Amniotic epithelial cell (primary cell): ENCODE measurements around the gene FGD5.

Experiments used
- DNase-seq: peaks from one replicate; pipeline ENCODE4 v3.0.0-alpha.2; 2010; ENCODE audit warnings: low read depth

FGD5 gene

GRCh38 chr3:14857506-14857905 lies 38.7 kb downstream of the FGD5 start:
- no peak for DNase-seq

- DNase-seq, result no peak
These were observed 39.3 kb downstream of the FGD5 start for GRCh38 chr3:14858105-14858504.

GRCh38 chr3:14859880-14860279 lies 41.1 kb downstream of the FGD5 start:
- DNase-seq, result no peak

GRCh38 chr3:14861031-14861430 lies 42.3 kb downstream of the FGD5 start:
- no peak for DNase-seq

- DNase-seq, result no peak
These were observed 42.9 kb downstream of the FGD5 start for GRCh38 chr3:14861446-14862302.

GRCh38 chr3:14862303-14862660 lies 43.5 kb downstream of the FGD5 start:
- DNase-seq, result no peak

- no peak for DNase-seq
These were observed 44.0 kb downstream of the FGD5 start for GRCh38 chr3:14862661-14863230.

GRCh38 chr3:14863333-14864100 lies 44.8 kb downstream of the FGD5 start:
- DNase-seq, result no peak

GRCh38 chr3:14864131-14864530 lies 45.4 kb downstream of the FGD5 start:
- no peak for DNase-seq

- DNase-seq, result no peak
These were observed 47.9 kb downstream of the FGD5 start for GRCh38 chr3:14866627-14867026.

- no peak for DNase-seq
These were observed 49.3 kb downstream of the FGD5 start for GRCh38 chr3:14867936-14868570.

GRCh38 chr3:14869917-14870782 lies 51.4 kb downstream of the FGD5 start:
- DNase-seq, result no peak

GRCh38 chr3:14870783-14871060 lies 52.0 kb downstream of the FGD5 start:
- DNase-seq, result no peak

GRCh38 chr3:14871456-14872200 lies 52.9 kb downstream of the FGD5 start:
- no peak for DNase-seq

GRCh38 chr3:14872706-14873105 lies 53.9 kb downstream of the FGD5 start:
- DNase-seq, result peak; percentile 5

- no peak for DNase-seq
These were observed 56.0 kb downstream of the FGD5 start for GRCh38 chr3:14874784-14875183.

GRCh38 chr3:14875411-14876175 lies 56.8 kb downstream of the FGD5 start:
- no peak for DNase-seq

- no peak for DNase-seq
These were observed 58.2 kb downstream of the FGD5 start for GRCh38 chr3:14876921-14877333.

GRCh38 chr3:14877469-14877868 lies 58.7 kb downstream of the FGD5 start:
- no peak for DNase-seq

- DNase-seq, result no peak
These were observed 60.6 kb downstream of the FGD5 start for GRCh38 chr3:14879211-14879874.
